ENCODE data around the gene KATNAL1. TPM values are rescaled to one million over a fixed set of nuclear protein-coding genes. Genes with fewer than 3 reads are reported as not detected.

KATNAL1 gene
- total RNA-seq, 1 donor = 15.9 TPM

GRCh38 chr13:30353471-30354215 lies 46.3 kb upstream of the KATNAL1 start:
- no peaks in the 10 kb centered on the region for H4K20me1 ChIP-seq (ENCODE audit: insufficient read depth, low read length)
- no peak overlapping the region for H3K27ac ChIP-seq (ENCODE audit: low read depth, low read length)
- H3K27me3 ChIP-seq (ENCODE audit: insufficient read depth, low read length) = no peaks in the 10 kb centered on the region
- H3K4me2 ChIP-seq (ENCODE audit: insufficient read depth, low read length) = no peak overlapping the region
- no peak overlapping the region for H2AFZ ChIP-seq (ENCODE audit: low read length)
- no peaks in the 10 kb centered on the region for H3K36me3 ChIP-seq (ENCODE audit: insufficient read depth, low read length)
- no peak for TF ChIP-seq CTCF (IDR thresholded peaks at IDR 0.05; ENCODE audit: extremely low read depth, low read depth, low read length)
- H3K4me1 ChIP-seq (ENCODE audit: insufficient read depth, low read length) = no peaks in the 10 kb centered on the region
- H3K4me3 ChIP-seq (ENCODE audit: insufficient read depth, low read length) = no peak overlapping the region
- H3K9me3 ChIP-seq (ENCODE audit: low read depth, low read length) = peaks cover 8% of the 10 kb centered on the region
- no peak for DNase-seq (ENCODE audit: insufficient read length, low spot score, missing footprints)
- no peaks in the 10 kb centered on the region for H3K79me2 ChIP-seq (ENCODE audit: insufficient read depth, low read length)

- Histone ChIP-seq H2AFZ (ENCODE audit: low read length) (no peak overlapping the region), H3K27me3 (ENCODE audit: insufficient read depth, low read length) (no peaks in the 10 kb centered on the region), H3K36me3 (ENCODE audit: insufficient read depth, low read length) (no peaks in the 10 kb centered on the region), H3K4me3 (ENCODE audit: insufficient read depth, low read length) (no peak overlapping the region), H3K4me2 (ENCODE audit: insufficient read depth, low read length) (no peak overlapping the region), H3K4me1 (ENCODE audit: insufficient read depth, low read length) (no peaks in the 10 kb centered on the region), H4K20me1 (ENCODE audit: insufficient read depth, low read length) (no peaks in the 10 kb centered on the region), H3K27ac (ENCODE audit: low read depth, low read length) (no peak overlapping the region), H3K9me3 (ENCODE audit: low read depth, low read length) (peaks cover 8% of the 10 kb centered on the region), H3K79me2 (ENCODE audit: insufficient read depth, low read length) (no peaks in the 10 kb centered on the region)
- no peak for DNase-seq (ENCODE audit: insufficient read length, low spot score, missing footprints)
- TF ChIP-seq CTCF (IDR thresholded peaks at IDR 0.05; ENCODE audit: extremely low read depth, low read depth, low read length) = no peak
Measured at GRCh38 chr13:30353060-30353459, 45.7 kb upstream of the KATNAL1 start.

- H3K27ac ChIP-seq (ENCODE audit: low read depth, low read length) = no peak overlapping the region
- no peak for DNase-seq (ENCODE audit: insufficient read length, low spot score, missing footprints)
- H3K4me3 ChIP-seq (ENCODE audit: insufficient read depth, low read length) = no peak overlapping the region
- no peaks in the 10 kb centered on the region for H3K79me2 ChIP-seq (ENCODE audit: insufficient read depth, low read length)
- peaks cover 8% of the 10 kb centered on the region for H3K9me3 ChIP-seq (ENCODE audit: low read depth, low read length)
- no peak overlapping the region for H2AFZ ChIP-seq (ENCODE audit: low read length)
- no peaks in the 10 kb centered on the region for H3K36me3 ChIP-seq (ENCODE audit: insufficient read depth, low read length)
- no peak overlapping the region for H3K4me2 ChIP-seq (ENCODE audit: insufficient read depth, low read length)
- no peak for TF ChIP-seq CTCF (IDR thresholded peaks at IDR 0.05; ENCODE audit: extremely low read depth, low read depth, low read length)
- H3K27me3 ChIP-seq (ENCODE audit: insufficient read depth, low read length) = no peaks in the 10 kb centered on the region
- H3K4me1 ChIP-seq (ENCODE audit: insufficient read depth, low read length) = no peaks in the 10 kb centered on the region
- H4K20me1 ChIP-seq (ENCODE audit: insufficient read depth, low read length) = no peaks in the 10 kb centered on the region
Measured at GRCh38 chr13:30352121-30352520, 44.8 kb upstream of the KATNAL1 start.

- Histone ChIP-seq H3K27me3 (ENCODE audit: insufficient read depth, low read length) (no peaks in the 10 kb centered on the region), H3K27ac (ENCODE audit: low read depth, low read length) (no peak overlapping the region), H3K4me2 (ENCODE audit: insufficient read depth, low read length) (no peak overlapping the region), H3K79me2 (ENCODE audit: insufficient read depth, low read length) (no peaks in the 10 kb centered on the region), H2AFZ (ENCODE audit: low read length) (no peak overlapping the region), H3K36me3 (ENCODE audit: insufficient read depth, low read length) (no peaks in the 10 kb centered on the region), H3K4me1 (ENCODE audit: insufficient read depth, low read length) (peaks cover 8% of the 10 kb centered on the region), H3K4me3 (ENCODE audit: insufficient read depth, low read length) (no peak overlapping the region), H3K9me3 (ENCODE audit: low read depth, low read length) (no peaks in the 10 kb centered on the region), H4K20me1 (ENCODE audit: insufficient read depth, low read length) (no peaks in the 10 kb centered on the region)
- DNase-seq (ENCODE audit: insufficient read length, low spot score, missing footprints) = no peak
- TF ChIP-seq CTCF (IDR thresholded peaks at IDR 0.05; ENCODE audit: extremely low read depth, low read depth, low read length) = no peak
Measured at GRCh38 chr13:30346789-30347167, 39.4 kb upstream of the KATNAL1 start.

Measured in osteoblast (primary cell).